Caco-2 (cell line): ENCODE results near the gene C3. TPM values are rescaled to one million over a fixed set of nuclear protein-coding genes. Genes with fewer than 3 reads are reported as not detected.
"Not testable (repeated sequence)": the region's sequence is repeated elsewhere in the genome, so short reads cannot be mapped to it uniquely, and the experiment has no call there.

Experiments used
- BruUV-seq: library from RNA; stranded (reverse); fragments of 400-500 nt; replicated peaks from 2 replicates; lab custom pipeline; 2021; lab: Mats Ljungman, UMichigan
- CTCF ChIA-PET: fragments of 300-600 bp; sonication (Branson Sonifier 250); formaldehyde crosslinking; loops from one replicate; lab custom pipeline; 2022; ENCODE audit warnings: antibody characterized with exemption; lab: Charles Lee
- POLR2A ChIA-PET: fragments of 300-600 bp; sonication (Branson Sonifier 250); formaldehyde crosslinking; loops from one replicate; lab custom pipeline; 2022; ENCODE audit warnings: antibody characterized with exemption; lab: Charles Lee
- DNase-seq, 2 experiments: peaks; one replicate each; pipeline versions ENCODE4 v3.0.0 to v3.0.0-alpha.2; 2020 to 2022
- H3K27me3 ChIP-seq: replicated peaks from 2 replicates; pipeline ENCODE4 v1.6.0; 2011; ENCODE audit warnings: low read length; ENCODE audit not compliant: control insufficient read depth, insufficient read depth
- H3K36me3 ChIP-seq: 2 replicates; pipeline ENCODE4 v1.5.1; 2011; ENCODE audit warnings: low read length; ENCODE audit not compliant: control insufficient read depth, insufficient read depth
- H3K4me1 ChIP-seq: fragments of 250-450 bp; sonication (Bioruptor Pico); 2 replicates; pipeline ENCODE4 v1.5.1; 2020; ENCODE audit warnings: mild to moderate bottlenecking
- H3K4me3 ChIP-seq: 2 replicates; pipeline ENCODE4 v1.5.1; 2011; ENCODE audit warnings: low read depth, mild to moderate bottlenecking, control low read depth, low read length
- H3K9me3 ChIP-seq: fragments of 250-450 bp; sonication (Bioruptor Pico); 2 replicates; pipeline ENCODE4 v1.5.1; 2020; ENCODE audit warnings: mild to moderate bottlenecking, moderate library complexity
- H3K27ac Mint-ChIP-seq: one replicate; pipeline ENCODE4 v1.8.0; 2022; ENCODE audit warnings: mixed read lengths; ENCODE audit not compliant: unreplicated experiment
- H3K27me3 Mint-ChIP-seq: one replicate; pipeline ENCODE4 v1.8.0; 2022; ENCODE audit warnings: mixed read lengths; ENCODE audit not compliant: insufficient read depth, unreplicated experiment
- H3K36me3 Mint-ChIP-seq: one replicate; pipeline ENCODE4 v1.8.0; 2022; ENCODE audit warnings: mild to moderate bottlenecking, mixed read lengths; ENCODE audit not compliant: insufficient read depth, unreplicated experiment
- H3K4me1 Mint-ChIP-seq: one replicate; pipeline ENCODE4 v1.8.0; 2022; ENCODE audit warnings: low read depth, mixed read lengths; ENCODE audit not compliant: unreplicated experiment
- H3K4me3 Mint-ChIP-seq: one replicate; pipeline ENCODE4 v1.8.0; 2022; ENCODE audit warnings: mild to moderate bottlenecking, moderate library complexity, mixed read lengths; ENCODE audit not compliant: unreplicated experiment
- H3K9me3 Mint-ChIP-seq: one replicate; pipeline ENCODE4 v1.8.0; 2022; ENCODE audit warnings: mixed read lengths; ENCODE audit not compliant: unreplicated experiment
- intact Hi-C: fragments of 100-400 bp; cut with micrococcal nuclease; formaldehyde crosslinking; loops from one replicate; pipeline ENCODE4 v1.10.0; 2022; ENCODE audit not compliant: unreplicated experiment
- total RNA-seq: library from RNA; stranded (reverse); gene quantifications from 2 replicates; pipeline ENCODE4 v1.2.3, GENCODE V29; 2022
- TF ChIP-seq, protein P1 (sequence below), 2 experiments: fragments of 200-600 bp in 1 of 2; IDR thresholded peaks; 1 replicate in 1 of 2; 2 replicates in 1 of 2; pipeline versions ENCODE4 v1.5.1 to v1.8.0; 2011 to 2022; ENCODE audit warnings: antibody characterized with exemption in 1 of 2, control low read depth in 1 of 2, inconsistent platforms in 1 of 2, low read depth in 1 of 2, low read length in 1 of 2, mild to moderate bottlenecking in 1 of 2, moderate library complexity in 1 of 2; ENCODE audit not compliant: insufficient read depth in 1 of 2, severe bottlenecking in 1 of 2, unreplicated experiment in 1 of 2

Gene C3
- total RNA-seq, 1 experiment from 2014 or later: 21.7 TPM

- no peaks in the 10 kb centered on the region for H3K36me3 Mint-ChIP-seq
- no peaks in the 10 kb centered on the region for H3K4me1 ChIP-seq
- TF ChIP-seq, protein P1, sequence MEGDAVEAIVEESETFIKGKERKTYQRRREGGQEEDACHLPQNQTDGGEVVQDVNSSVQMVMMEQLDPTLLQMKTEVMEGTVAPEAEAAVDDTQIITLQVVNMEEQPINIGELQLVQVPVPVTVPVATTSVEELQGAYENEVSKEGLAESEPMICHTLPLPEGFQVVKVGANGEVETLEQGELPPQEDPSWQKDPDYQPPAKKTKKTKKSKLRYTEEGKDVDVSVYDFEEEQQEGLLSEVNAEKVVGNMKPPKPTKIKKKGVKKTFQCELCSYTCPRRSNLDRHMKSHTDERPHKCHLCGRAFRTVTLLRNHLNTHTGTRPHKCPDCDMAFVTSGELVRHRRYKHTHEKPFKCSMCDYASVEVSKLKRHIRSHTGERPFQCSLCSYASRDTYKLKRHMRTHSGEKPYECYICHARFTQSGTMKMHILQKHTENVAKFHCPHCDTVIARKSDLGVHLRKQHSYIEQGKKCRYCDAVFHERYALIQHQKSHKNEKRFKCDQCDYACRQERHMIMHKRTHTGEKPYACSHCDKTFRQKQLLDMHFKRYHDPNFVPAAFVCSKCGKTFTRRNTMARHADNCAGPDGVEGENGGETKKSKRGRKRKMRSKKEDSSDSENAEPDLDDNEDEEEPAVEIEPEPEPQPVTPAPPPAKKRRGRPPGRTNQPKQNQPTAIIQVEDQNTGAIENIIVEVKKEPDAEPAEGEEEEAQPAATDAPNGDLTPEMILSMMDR (IDR thresholded peaks at IDR 0.05; ENCODE audit: insufficient read depth in 1 of 2, low read depth in 1 of 2, low read length in 1 of 2, severe bottlenecking in 1 of 2, unreplicated experiment in 1 of 2): no peak
- H3K4me3 ChIP-seq: no peak overlapping the region
- CTCF ChIA-PET: no interaction called here
- H3K27ac Mint-ChIP-seq: no peak overlapping the region
- no peak overlapping the region for H3K4me3 Mint-ChIP-seq
- BruUV-seq: no TSS peak
- H3K9me3 Mint-ChIP-seq: no peaks in the 10 kb centered on the region
- POLR2A ChIA-PET: no interaction called here
- DNase-seq: no peak
- intact Hi-C loops: no loop called here
- peaks cover 5% of the 10 kb centered on the region for H3K27me3 Mint-ChIP-seq
- no peaks in the 10 kb centered on the region for H3K27me3 ChIP-seq
- no peaks in the 10 kb centered on the region for H3K36me3 ChIP-seq
- H3K4me1 Mint-ChIP-seq: no peaks in the 10 kb centered on the region
- H3K9me3 ChIP-seq: no peaks in the 10 kb centered on the region
Measured at GRCh38 chr19:6676288-6676687, 44.2 kb downstream of the C3 start.

DNA sequence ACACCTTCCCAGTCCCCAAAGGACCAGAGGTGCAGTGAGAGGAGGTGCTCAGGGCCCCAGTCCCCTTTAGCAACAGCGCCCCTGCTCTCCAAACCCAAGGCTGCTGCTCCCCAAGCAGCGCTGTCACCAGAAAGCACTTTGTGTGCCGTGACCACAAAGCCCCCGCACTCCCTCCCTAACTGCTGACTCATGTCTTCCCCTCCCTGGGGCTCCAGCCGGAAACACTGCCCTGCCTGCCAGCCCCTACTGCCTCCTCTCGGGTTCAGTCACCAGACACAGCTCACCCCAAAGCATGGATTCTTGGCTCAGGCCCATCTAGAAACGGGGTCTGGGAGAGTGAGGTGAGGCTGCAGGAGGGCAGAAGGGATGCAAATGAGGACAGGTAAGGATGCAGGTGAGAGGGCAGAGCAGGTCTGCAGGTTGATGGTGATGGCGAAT is 45.6 kb downstream of the C3 start:
- H3K36me3 Mint-ChIP-seq: no peaks in the 10 kb centered on the region

GRCh38 chr19:6674408-6674807 is 46.0 kb downstream of the C3 start:
- BruUV-seq, H3K36me3 Mint-ChIP-seq: not testable (repeated sequence)

More for the DNA sequence above, 45.6 kb downstream of the C3 start:
- CTCF ChIA-PET: no interaction called here
- Mint-ChIP-seq H3K9me3 (no peaks in the 10 kb centered on the region), H3K27ac (no peak overlapping the region), H3K4me3 (no peak overlapping the region), H3K4me1 (no peaks in the 10 kb centered on the region), H3K27me3 (peaks cover 3% of the 10 kb centered on the region)
- Histone ChIP-seq H3K4me1 (no peaks in the 10 kb centered on the region), H3K9me3 (no peaks in the 10 kb centered on the region), H3K4me3 (no peak overlapping the region), H3K36me3 (no peaks in the 10 kb centered on the region), H3K27me3 (no peaks in the 10 kb centered on the region)
- no peak for DNase-seq
- BruUV-seq: no TSS peak
- POLR2A ChIA-PET: no interaction called here
- intact Hi-C loops: no loop called here
- TF ChIP-seq, protein P1 (IDR thresholded peaks at IDR 0.05; ENCODE audit: insufficient read depth in 1 of 2, low read depth in 1 of 2, low read length in 1 of 2, severe bottlenecking in 1 of 2, unreplicated experiment in 1 of 2): no peak

More at GRCh38 chr19:6674408-6674807, 46.0 kb downstream of the C3 start:
- H3K4me3 Mint-ChIP-seq, H3K27me3 ChIP-seq, POLR2A ChIA-PET, H3K4me3 ChIP-seq, H3K4me1 Mint-ChIP-seq, intact Hi-C loops, H3K27ac Mint-ChIP-seq, H3K4me1 ChIP-seq, H3K36me3 ChIP-seq, H3K9me3 ChIP-seq, H3K27me3 Mint-ChIP-seq, DNase-seq, H3K9me3 Mint-ChIP-seq, CTCF ChIA-PET: not testable (repeated sequence)
